HG02981 (cell line): ENCODE results near the gene MRPS10.
"Not testable (repeated sequence)": the region's sequence is repeated elsewhere in the genome, so short reads cannot be mapped to it uniquely, and the experiment has no call there.

ENCODE experiments used
- ATAC-seq: cut with Tn5 transposase; IDR thresholded peaks from one replicate; pipeline ENCODE4 v1.9.1; 2021; ENCODE audit warnings: mild to moderate bottlenecking, moderate library complexity; ENCODE audit not compliant: unreplicated experiment

Gene MRPS10

DNA sequence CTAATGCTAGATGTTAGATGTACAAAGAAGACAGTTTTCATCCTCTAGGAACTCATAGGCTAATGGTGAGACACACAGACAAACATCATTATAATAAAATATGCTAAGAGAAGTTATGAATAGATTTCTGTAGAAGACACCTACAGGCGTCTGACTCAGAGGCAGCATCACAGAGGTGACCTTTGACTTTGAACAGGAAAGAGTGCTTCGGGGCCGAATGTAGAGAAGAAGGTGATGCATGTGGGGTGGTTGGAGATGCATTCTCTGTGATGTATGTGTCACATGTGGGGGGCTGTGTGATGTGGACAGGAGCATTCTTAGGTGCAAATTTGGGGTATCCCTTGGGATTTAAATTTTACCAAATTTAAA, 37.7 kb downstream of the MRPS10 start:
- no peak for ATAC-seq

GRCh38 chr6:42179261-42179944, 38.3 kb downstream of the MRPS10 start:
- no peak for ATAC-seq

DNA sequence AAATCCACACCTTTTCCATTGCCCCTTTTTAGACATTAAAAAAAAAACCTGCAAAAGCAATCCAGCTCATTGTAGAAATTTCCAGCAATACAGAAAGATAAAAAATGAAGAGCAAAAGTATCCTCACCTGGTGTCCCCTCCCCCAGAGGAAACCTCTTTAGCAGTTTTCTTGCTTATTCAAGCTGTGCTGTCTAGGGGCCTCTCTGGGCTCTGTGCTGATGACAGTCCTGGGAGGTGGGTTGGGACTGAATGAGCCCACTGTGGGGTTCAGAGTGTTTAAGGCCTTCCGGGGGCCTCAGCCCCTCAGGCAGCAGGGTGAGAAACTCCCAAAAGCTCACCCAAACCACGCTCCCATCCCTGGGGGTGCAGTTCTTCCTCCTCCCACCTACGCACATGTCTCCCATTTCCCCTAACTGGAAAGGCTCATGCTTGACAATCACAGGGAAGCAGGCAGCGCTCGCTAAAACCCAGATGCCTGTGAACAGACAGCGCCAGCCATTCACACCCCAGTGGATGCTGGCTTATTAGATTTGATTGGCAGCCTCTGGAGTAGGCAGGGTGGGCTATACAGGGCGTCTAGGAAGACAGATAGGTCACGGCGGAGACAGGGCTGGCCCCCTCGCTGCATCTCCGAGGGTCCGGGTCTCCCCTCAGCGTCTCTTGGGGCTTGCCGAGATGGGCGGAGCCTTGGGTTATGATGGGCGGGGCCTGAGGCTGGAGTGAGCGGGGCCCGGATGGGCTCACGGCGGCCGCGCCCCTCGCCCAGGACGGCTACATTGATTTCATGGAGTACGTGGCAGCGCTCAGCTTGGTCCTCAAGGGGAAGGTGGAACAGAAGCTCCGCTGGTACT, 39.9 kb downstream of the MRPS10 start:
- no peak for ATAC-seq

DNA sequence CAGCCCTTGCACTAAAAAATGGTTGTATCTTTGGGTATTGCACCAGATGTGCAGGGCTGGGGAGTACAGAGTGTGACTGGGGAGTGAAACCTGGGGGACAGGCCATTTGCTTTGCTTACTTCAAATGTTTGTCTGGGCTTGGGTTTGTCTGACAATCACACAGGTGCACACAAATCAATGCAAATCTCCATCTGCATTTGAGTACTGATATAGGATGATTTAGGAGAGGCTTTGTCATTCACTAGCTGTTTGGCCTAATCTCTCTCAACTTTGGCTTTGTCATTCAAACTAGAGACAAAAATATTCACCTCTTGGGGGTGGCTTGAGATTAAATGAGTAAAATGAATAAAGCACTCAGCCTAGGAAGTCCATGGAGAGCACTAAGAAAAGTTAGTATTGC, 40.7 kb downstream of the MRPS10 start:
- no peak for ATAC-seq

DNA sequence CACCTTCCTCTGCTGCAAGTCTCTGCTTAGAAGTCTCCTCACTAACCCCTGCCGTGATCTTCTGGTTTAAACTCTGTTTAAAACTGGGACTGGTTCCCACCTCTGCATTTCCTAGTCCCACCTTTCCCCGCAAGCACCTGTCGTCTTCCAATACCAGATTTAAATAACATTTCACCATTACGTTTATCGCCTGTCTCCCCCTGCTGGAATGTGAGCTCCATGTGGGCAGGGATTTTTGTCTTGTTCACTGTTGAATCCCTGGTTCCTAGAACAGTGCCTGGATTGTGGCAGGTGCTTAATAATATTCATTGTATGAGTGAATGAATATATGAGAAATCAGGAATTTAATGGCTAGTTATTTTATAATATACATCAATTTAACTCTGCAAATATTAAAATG, 41.8 kb downstream of the MRPS10 start:
- ATAC-seq, result no peak

- ATAC-seq, result no peak
Observed at GRCh38 chr6:42173101-42173500, 44.6 kb downstream of the MRPS10 start, which contains the start of gene GUCA1A. TSS of gene GUCA1A (plus strand) at chr6:42173364. CDS start at chr6:42173614, 250 bp downstream.

GRCh38 chr6:42171813-42172581, 45.7 kb downstream of the MRPS10 start:
- no peak for ATAC-seq

GRCh38 chr6:42169780-42170179, 47.9 kb downstream of the MRPS10 start:
- not testable (repeated sequence) for ATAC-seq

DNA sequence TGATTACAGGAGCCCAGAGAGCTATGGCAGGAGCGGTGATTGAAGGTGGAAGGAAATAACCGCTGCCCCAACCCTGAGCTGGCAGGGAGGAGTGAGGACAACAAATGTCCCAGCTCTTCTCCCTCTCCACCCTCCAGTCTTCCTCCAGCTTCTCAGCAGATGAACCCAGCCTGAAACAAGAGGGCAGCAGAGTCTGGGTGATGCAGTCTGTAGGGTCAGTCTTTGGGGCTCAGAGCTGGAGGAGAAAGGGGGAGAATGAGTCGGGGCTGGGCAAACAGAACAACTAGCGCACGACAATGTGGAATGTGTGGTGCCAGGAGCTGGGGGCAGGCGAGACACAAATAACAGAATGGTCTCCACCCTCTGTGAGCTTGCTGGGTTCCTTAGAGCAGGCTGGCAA, 49.0 kb downstream of the MRPS10 start:
- no peak for ATAC-seq

DNA sequence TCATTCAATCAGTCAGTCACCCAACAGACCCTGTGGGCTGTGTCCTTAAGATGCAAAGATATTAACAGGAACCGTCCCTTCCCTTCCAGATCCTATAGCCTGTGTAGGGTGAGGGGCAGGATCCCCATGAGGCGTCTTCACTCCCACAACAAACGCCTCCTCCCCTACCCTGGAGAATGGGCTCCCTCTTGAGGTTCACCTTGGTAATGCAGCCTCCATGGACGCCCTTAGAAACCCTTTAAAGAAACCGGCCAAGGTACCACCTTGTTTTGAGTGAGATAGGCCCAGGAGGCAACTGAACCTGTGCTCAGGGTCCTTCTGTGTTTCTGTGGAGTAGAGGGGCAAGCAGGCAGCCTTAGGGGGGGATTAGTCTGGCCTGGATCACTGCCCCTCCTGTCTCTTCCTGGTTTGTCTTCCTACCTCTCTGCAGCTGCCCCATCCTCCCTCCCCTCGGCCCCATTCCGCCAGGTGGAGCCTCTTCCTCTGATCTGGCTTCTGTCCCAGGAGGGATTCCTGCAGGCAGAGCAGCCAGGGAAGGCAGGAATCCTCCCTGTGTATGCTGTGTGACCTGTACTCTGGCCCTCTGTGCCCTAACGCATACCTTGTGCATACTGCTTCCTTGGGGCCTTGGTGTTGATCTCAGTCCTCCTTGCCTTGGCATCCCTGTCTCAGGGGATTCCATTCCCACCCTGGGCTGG, 51.1 kb downstream of the MRPS10 start:
- no peak for ATAC-seq

GRCh38 chr6:42165016-42165415, 52.6 kb downstream of the MRPS10 start:
- ATAC-seq, result no peak

- ATAC-seq, result no peak
Observed at GRCh38 chr6:42163981-42164380, 53.7 kb downstream of the MRPS10 start.

DNA sequence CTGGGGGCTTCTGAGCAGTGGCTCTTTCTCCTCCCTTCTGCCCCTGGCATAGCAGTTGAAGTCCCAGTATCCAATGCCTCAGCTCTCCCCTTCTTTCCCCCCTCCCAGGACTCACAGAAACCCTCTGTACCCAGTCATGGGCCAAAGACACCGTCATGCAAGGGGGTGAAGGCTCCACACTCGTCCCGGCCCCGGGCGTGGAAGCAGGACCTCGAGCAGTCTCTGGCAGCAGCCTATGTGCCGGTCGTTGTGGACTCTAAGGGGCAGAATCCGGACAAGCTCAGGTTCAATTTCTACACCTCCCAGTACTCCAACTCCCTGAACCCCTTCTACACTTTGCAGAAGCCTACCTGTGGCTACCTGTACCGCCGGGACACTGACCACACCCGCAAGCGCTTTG, 54.8 kb downstream of the MRPS10 start:
- no peak for ATAC-seq

GRCh38 chr6:42162384-42162783, 55.3 kb downstream of the MRPS10 start:
- no peak for ATAC-seq

GRCh38 chr6:42159431-42160024, 58.1 kb downstream of the MRPS10 start:
- no peak for ATAC-seq

GRCh38 chr6:42158631-42159030, 59.0 kb downstream of the MRPS10 start:
- no peak for ATAC-seq

GRCh38 chr6:42158011-42158410, 59.6 kb downstream of the MRPS10 start:
- no peak for ATAC-seq
